Measurements from ENCODE around the gene ACAP3. TPM values are rescaled to one million over a fixed set of nuclear protein-coding genes. Genes with fewer than 3 reads are reported as not detected.

ACAP3 gene
- total RNA-seq, 1 experiment from 2014 or later, result 42.2 TPM

DNA sequence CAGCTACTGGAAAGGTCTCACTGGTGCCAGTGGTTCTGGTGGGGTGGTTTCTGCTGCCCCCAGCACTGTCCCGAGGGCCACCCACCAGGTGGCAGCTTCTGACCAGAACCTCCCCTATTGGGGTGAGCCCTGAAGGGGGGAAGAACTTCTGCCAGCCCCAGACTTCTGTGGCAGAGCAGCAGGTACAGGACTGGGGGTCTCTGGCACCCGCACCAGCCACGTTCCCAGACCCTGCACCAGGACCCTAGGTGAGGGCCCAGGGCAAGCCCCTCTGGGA, 2.3 kb upstream of the ACAP3 start (continued):
- TF ChIP-seq, protein P1, sequence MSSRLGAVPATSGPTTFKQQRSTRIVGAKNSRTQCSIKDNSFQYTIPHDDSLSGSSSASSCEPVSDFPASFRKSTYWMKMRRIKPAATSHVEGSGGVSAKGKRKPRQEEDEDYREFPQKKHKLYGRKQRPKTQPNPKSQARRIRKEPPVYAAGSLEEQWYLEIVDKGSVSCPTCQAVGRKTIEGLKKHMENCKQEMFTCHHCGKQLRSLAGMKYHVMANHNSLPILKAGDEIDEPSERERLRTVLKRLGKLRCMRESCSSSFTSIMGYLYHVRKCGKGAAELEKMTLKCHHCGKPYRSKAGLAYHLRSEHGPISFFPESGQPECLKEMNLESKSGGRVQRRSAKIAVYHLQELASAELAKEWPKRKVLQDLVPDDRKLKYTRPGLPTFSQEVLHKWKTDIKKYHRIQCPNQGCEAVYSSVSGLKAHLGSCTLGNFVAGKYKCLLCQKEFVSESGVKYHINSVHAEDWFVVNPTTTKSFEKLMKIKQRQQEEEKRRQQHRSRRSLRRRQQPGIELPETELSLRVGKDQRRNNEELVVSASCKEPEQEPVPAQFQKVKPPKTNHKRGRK (CRISPR knock-in tag; IDR thresholded peaks at IDR 0.05; ENCODE audit: borderline replicate concordance), result no peak
- TF ChIP-seq ZNF121 (CRISPR knock-in tag; IDR thresholded peaks at IDR 0.05) (no peak), FOXP1 (CRISPR knock-in tag; IDR thresholded peaks at IDR 0.05; ENCODE audit: borderline replicate concordance) (no peak), ZNF317 (CRISPR knock-in tag; IDR thresholded peaks at IDR 0.05; ENCODE audit: borderline replicate concordance, low read depth) (no peak), CBFB (CRISPR knock-in tag; IDR thresholded peaks at IDR 0.05; ENCODE audit: low read depth) (no peak)

DNA sequence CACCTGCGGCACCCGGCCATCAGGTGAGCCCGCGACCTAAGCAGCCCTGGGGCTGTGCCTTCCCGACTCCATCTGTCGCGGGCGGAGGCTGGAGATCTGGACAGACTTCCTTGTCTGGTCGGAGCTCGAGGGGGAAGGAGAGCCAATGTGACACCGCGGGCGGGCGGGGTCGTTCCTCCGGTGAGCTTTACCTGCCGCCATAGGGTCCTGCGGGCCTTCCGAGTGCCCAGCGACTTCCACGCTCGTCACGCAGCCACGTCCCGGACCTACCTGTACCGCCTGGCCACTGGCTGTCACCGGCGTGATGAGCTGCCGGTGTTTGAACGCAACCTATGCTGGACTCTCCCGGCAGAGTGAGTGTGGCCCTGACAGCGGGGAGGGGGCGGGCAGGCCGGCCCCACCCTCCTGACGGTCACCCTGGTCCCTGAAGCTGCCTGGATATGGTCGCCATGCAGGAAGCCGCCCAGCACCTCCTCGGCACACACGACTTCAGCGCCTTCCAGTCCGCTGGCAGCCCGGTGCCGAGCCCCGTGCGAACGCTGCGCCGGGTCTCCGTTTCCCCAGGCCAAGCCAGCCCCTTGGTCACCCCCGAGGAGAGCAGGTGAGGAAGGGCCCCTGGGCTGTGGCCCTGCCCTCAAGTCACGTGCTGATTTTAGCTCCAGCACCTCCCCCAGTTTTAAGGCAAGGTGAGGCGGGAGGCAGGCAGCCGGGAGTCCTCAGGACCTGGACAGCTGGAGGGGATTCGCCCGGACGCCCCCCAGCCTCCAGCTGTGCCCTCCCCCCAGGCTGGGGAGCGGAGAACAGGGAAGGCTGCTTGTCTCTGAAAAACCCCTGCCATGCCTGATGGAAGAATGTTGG, 1.8 kb upstream of the ACAP3 start:
- ChIA-PET CTCF (interaction anchor here (1.8 to 3.2 kb wide), 2 partner anchors 9 to 18 kb away, joined by 6 to 17 read pairs; no protein-coding TSS in a partner anchor), POLR2A (interaction anchor here (0.6 to 1.2 kb wide), 3 partner anchors 66 to 295 kb away, joined by 3 read pairs; partner anchors contain the start of gene AURKAIP1)
- Mint-ChIP-seq H3K4me1 (peaks cover 20% of the 10 kb centered on the region), H3K4me3 (peak overlapping the region; percentile 70), H3K27me3 (ENCODE audit: low read depth) (peaks cover 6% of the 10 kb centered on the region; the same call in 1 of the 2 replicates), H3K27ac (no peak overlapping the region), H3K36me3 (peaks cover 13% of the 10 kb centered on the region), H3K9me3 (no peaks in the 10 kb centered on the region)
- DNase-seq (ENCODE audit: low spot score) (no peak), ATAC-seq (peak; percentile 2)
- TF ChIP-seq TEAD1 (CRISPR knock-in tag; IDR thresholded peaks at IDR 0.05) (no peak), FOXK1 (CRISPR knock-in tag; IDR thresholded peaks at IDR 0.05) (0 out of 2 replicates have a peak, but pooled peaks have one; percentile 24), MYBL2 (CRISPR knock-in tag; IDR thresholded peaks at IDR 0.05) (peak; percentile 13; the same call in 1 of the 2 replicates), ZNF219 (CRISPR knock-in tag; IDR thresholded peaks at IDR 0.05; ENCODE audit: borderline replicate concordance) (no peak), KAT7 (CRISPR knock-in tag; IDR thresholded peaks at IDR 0.05; ENCODE audit: borderline replicate concordance) (no peak)
- TF ChIP-seq, protein P2, sequence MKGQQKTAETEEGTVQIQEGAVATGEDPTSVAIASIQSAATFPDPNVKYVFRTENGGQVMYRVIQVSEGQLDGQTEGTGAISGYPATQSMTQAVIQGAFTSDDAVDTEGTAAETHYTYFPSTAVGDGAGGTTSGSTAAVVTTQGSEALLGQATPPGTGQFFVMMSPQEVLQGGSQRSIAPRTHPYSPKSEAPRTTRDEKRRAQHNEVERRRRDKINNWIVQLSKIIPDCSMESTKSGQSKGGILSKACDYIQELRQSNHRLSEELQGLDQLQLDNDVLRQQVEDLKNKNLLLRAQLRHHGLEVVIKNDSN (CRISPR knock-in tag; IDR thresholded peaks at IDR 0.05), result peak; percentile 94
- TF ChIP-seq, protein P3, sequence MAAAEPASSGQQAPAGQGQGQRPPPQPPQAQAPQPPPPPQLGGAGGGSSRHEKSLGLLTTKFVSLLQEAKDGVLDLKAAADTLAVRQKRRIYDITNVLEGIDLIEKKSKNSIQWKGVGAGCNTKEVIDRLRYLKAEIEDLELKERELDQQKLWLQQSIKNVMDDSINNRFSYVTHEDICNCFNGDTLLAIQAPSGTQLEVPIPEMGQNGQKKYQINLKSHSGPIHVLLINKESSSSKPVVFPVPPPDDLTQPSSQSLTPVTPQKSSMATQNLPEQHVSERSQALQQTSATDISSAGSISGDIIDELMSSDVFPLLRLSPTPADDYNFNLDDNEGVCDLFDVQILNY (CRISPR knock-in tag; IDR thresholded peaks at IDR 0.05), result no peak
- TF ChIP-seq, protein P4, sequence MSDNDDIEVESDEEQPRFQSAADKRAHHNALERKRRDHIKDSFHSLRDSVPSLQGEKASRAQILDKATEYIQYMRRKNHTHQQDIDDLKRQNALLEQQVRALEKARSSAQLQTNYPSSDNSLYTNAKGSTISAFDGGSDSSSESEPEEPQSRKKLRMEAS (CRISPR knock-in tag; IDR thresholded peaks at IDR 0.05), result peak; percentile 59
- TF ChIP-seq, protein P5, sequence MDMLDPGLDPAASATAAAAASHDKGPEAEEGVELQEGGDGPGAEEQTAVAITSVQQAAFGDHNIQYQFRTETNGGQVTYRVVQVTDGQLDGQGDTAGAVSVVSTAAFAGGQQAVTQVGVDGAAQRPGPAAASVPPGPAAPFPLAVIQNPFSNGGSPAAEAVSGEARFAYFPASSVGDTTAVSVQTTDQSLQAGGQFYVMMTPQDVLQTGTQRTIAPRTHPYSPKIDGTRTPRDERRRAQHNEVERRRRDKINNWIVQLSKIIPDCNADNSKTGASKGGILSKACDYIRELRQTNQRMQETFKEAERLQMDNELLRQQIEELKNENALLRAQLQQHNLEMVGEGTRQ (CRISPR knock-in tag; IDR thresholded peaks at IDR 0.05), result peak; percentile 92

DNA sequence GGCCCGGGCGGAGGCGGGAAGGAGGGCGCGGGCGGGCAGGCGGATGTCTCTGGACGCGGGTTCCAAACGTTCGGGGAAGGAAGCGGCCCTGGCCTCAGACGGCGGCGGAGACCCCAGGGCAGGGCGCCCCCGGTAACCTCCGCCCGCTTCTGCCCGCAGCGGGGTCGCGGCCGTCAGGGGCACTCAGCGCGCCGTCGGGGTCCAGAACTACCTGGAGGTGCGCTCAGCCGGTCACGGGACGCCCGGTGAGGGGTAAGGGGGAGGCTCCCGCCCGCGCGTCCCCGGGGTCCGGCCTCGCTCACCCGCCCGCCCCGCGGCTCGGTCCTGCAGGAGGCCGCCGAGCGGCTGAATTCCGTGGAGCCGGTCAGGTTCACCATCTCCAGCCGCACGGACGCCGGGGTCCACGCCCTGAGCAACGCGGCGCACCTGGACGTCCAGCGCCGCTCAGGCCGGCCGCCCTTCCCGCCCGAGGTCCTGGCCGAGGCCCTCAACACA, 1.1 kb upstream of the ACAP3 start:
- CTCF ChIA-PET, result interaction anchor here (1.8 to 3.2 kb wide), 2 partner anchors 9 to 18 kb away, joined by 6 to 17 read pairs; no protein-coding TSS in a partner anchor
- no peak overlapping the region for H3K27ac Mint-ChIP-seq
- TF ChIP-seq TP53 (CRISPR knock-in tag; IDR thresholded peaks at IDR 0.05) (0 out of 2 replicates have a peak, but pooled peaks have one; percentile 42), RELA (CRISPR knock-in tag; IDR thresholded peaks at IDR 0.05; ENCODE audit: borderline replicate concordance) (peak; percentile 21; the same call in 1 of the 2 replicates), MYBL2 (CRISPR knock-in tag; IDR thresholded peaks at IDR 0.05) (peak; percentile 15; the same call in 1 of the 2 replicates), NFE2L1 (CRISPR knock-in tag; IDR thresholded peaks at IDR 0.05) (no peak), ZBTB21 (CRISPR knock-in tag; IDR thresholded peaks at IDR 0.05; ENCODE audit: borderline replicate concordance) (no peak), FOXP1 (CRISPR knock-in tag; IDR thresholded peaks at IDR 0.05; ENCODE audit: borderline replicate concordance) (no peak), NR3C1 (CRISPR knock-in tag; conservative IDR thresholded peaks at IDR 0.05; ENCODE audit: low read depth) (no peak), ZNF671 (CRISPR knock-in tag; IDR thresholded peaks at IDR 0.05) (no peak)
- TF ChIP-seq, protein P3 (CRISPR knock-in tag; IDR thresholded peaks at IDR 0.05), result no peak
- TF ChIP-seq, protein P6, sequence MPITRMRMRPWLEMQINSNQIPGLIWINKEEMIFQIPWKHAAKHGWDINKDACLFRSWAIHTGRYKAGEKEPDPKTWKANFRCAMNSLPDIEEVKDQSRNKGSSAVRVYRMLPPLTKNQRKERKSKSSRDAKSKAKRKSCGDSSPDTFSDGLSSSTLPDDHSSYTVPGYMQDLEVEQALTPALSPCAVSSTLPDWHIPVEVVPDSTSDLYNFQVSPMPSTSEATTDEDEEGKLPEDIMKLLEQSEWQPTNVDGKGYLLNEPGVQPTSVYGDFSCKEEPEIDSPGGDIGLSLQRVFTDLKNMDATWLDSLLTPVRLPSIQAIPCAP (CRISPR knock-in tag; IDR thresholded peaks at IDR 0.05), result peak; percentile 13; the same call in 1 of the 2 replicates
- TF ChIP-seq, protein P7, sequence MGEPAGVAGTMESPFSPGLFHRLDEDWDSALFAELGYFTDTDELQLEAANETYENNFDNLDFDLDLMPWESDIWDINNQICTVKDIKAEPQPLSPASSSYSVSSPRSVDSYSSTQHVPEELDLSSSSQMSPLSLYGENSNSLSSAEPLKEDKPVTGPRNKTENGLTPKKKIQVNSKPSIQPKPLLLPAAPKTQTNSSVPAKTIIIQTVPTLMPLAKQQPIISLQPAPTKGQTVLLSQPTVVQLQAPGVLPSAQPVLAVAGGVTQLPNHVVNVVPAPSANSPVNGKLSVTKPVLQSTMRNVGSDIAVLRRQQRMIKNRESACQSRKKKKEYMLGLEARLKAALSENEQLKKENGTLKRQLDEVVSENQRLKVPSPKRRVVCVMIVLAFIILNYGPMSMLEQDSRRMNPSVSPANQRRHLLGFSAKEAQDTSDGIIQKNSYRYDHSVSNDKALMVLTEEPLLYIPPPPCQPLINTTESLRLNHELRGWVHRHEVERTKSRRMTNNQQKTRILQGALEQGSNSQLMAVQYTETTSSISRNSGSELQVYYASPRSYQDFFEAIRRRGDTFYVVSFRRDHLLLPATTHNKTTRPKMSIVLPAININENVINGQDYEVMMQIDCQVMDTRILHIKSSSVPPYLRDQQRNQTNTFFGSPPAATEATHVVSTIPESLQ (CRISPR knock-in tag; IDR thresholded peaks at IDR 0.05), result no peak

More for the DNA sequence above, 1.1 kb upstream of the ACAP3 start:
- Mint-ChIP-seq H3K4me3 (peak overlapping the region; percentile 70), H3K27me3 (ENCODE audit: low read depth) (peaks cover 6% of the 10 kb centered on the region; the same call in 1 of the 2 replicates), H3K36me3 (peaks cover 12% of the 10 kb centered on the region), H3K9me3 (no peaks in the 10 kb centered on the region), H3K4me1 (peaks cover 21% of the 10 kb centered on the region)
- POLR2A ChIA-PET, result interaction anchor here (1.2 kb wide), 1 partner anchor 67 kb away, joined by 3 read pairs; the partner anchor contains the start of gene AURKAIP1
- DNase-seq (ENCODE audit: low spot score) (no peak), ATAC-seq (no peak)

Measured in WTC11 (cell line).